ENCODE measurements around the gene EYS. TPM values are rescaled to one million over a fixed set of nuclear protein-coding genes. Genes with fewer than 3 reads are reported as not detected.

EYS gene
- total RNA-seq, 1 experiment from 2014 or later = not detected

DNA sequence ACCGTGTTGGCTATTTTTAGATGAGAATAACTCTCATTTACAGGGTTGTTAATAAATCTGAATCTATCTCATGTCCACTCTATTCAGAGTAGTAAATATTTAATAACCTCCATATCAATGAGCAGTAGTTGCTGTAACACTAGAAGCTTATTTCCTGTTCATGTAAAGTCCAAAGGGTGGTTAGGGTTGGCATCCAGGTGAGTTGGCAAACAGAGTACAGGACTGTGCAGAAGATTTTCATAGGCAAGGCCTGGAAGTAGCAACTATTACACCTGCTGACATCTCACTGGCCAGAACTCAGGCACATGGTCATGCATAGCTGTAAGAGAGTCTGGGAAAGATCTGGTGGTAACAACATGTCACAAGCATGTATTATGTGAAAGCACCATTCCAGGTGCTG lies 1923.9 kb downstream of the EYS start:
- TF ChIP-seq, protein P1, sequence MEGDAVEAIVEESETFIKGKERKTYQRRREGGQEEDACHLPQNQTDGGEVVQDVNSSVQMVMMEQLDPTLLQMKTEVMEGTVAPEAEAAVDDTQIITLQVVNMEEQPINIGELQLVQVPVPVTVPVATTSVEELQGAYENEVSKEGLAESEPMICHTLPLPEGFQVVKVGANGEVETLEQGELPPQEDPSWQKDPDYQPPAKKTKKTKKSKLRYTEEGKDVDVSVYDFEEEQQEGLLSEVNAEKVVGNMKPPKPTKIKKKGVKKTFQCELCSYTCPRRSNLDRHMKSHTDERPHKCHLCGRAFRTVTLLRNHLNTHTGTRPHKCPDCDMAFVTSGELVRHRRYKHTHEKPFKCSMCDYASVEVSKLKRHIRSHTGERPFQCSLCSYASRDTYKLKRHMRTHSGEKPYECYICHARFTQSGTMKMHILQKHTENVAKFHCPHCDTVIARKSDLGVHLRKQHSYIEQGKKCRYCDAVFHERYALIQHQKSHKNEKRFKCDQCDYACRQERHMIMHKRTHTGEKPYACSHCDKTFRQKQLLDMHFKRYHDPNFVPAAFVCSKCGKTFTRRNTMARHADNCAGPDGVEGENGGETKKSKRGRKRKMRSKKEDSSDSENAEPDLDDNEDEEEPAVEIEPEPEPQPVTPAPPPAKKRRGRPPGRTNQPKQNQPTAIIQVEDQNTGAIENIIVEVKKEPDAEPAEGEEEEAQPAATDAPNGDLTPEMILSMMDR (IDR thresholded peaks at IDR 0.05; ENCODE audit: insufficient read depth in 1 of 2, low read depth in 1 of 2, low read length in 1 of 2, severe bottlenecking in 1 of 2, unreplicated experiment in 1 of 2) = no peak
- no peak for DNase-seq
- Mint-ChIP-seq H3K9me3 (ENCODE audit: unreplicated experiment) (no peaks in the 10 kb centered on the region), H3K4me3 (ENCODE audit: unreplicated experiment) (no peak overlapping the region), H3K27me3 (ENCODE audit: insufficient read depth, unreplicated experiment) (no peaks in the 10 kb centered on the region), H3K36me3 (ENCODE audit: insufficient read depth, unreplicated experiment) (no peaks in the 10 kb centered on the region), H3K27ac (ENCODE audit: unreplicated experiment) (no peak overlapping the region), H3K4me1 (ENCODE audit: low read depth, unreplicated experiment) (no peaks in the 10 kb centered on the region)
- BruUV-seq (replicated peaks) = no TSS peak
- ChIA-PET CTCF (no interaction called here), POLR2A (no interaction called here)
- intact Hi-C loops (cut with micrococcal nuclease; ENCODE audit: unreplicated experiment) = no loop called here
- H3K27me3 ChIP-seq (replicated peaks; ENCODE audit: control insufficient read depth, insufficient read depth, low read length) = no peaks in the 10 kb centered on the region
- no peaks in the 10 kb centered on the region for H3K4me1 ChIP-seq
- no peak overlapping the region for H3K4me3 ChIP-seq (ENCODE audit: low read depth, low read length)
- no peaks in the 10 kb centered on the region for H3K9me3 ChIP-seq
- no peaks in the 10 kb centered on the region for H3K36me3 ChIP-seq (ENCODE audit: control insufficient read depth, insufficient read depth, low read length)

DNA sequence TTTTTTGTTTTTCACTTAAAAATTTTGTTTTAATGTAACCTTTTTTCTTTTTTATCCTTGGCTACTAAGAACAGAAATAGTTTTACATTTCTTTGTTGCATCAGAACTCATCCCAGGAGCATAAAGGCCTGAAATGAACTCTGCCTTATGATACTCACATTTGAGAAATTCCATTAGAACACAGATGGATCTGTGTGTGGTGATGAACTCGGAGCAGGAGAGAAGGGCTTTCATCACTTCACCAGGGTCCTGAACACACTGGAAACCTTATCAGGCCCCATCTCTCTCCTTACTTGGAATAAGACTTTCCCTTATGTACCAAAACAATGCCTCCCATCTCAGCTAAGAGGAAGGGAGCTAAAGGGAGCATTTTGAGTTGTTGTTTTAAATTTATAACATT lies 1932.1 kb downstream of the EYS start:
- POLR2A ChIA-PET = no interaction called here
- DNase-seq = no peak
- Histone ChIP-seq H3K27me3 (replicated peaks; ENCODE audit: control insufficient read depth, insufficient read depth, low read length) (no peaks in the 10 kb centered on the region), H3K9me3 (no peaks in the 10 kb centered on the region), H3K36me3 (ENCODE audit: control insufficient read depth, insufficient read depth, low read length) (no peaks in the 10 kb centered on the region), H3K4me1 (no peaks in the 10 kb centered on the region), H3K4me3 (ENCODE audit: low read depth, low read length) (no peak overlapping the region)
- Mint-ChIP-seq H3K9me3 (ENCODE audit: unreplicated experiment) (no peaks in the 10 kb centered on the region), H3K27me3 (ENCODE audit: insufficient read depth, unreplicated experiment) (peaks cover 2% of the 10 kb centered on the region), H3K27ac (ENCODE audit: unreplicated experiment) (no peak overlapping the region), H3K4me1 (ENCODE audit: low read depth, unreplicated experiment) (no peaks in the 10 kb centered on the region), H3K36me3 (ENCODE audit: insufficient read depth, unreplicated experiment) (no peaks in the 10 kb centered on the region), H3K4me3 (ENCODE audit: unreplicated experiment) (no peak overlapping the region)
- intact Hi-C loops (cut with micrococcal nuclease; ENCODE audit: unreplicated experiment) = no loop called here
- BruUV-seq (replicated peaks) = no TSS peak
- CTCF ChIA-PET = no interaction called here
- TF ChIP-seq, protein P1 (IDR thresholded peaks at IDR 0.05; ENCODE audit: insufficient read depth in 1 of 2, low read depth in 1 of 2, low read length in 1 of 2, severe bottlenecking in 1 of 2, unreplicated experiment in 1 of 2) = no peak

DNA sequence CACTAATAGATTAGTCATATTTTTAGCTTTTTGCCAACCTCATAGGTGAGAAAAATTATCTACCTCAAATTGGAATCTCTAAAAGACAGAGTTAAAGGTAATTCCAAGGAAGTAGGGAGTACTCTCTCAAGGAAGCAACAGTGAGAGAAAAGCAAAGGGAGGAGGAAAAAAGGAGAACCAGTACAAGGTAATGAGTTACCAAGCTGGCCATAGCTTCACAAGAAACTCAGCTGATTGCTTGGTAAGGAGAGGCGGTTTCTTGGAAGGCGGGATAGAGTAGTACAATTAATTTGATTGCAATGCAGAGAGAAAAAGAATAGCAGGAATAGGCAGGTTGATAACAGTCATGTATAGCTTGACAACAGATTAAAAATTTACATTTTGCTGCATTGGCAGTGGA lies 1933.8 kb downstream of the EYS start:
- Mint-ChIP-seq H3K36me3 (ENCODE audit: insufficient read depth, unreplicated experiment) (no peaks in the 10 kb centered on the region), H3K27me3 (ENCODE audit: insufficient read depth, unreplicated experiment) (peaks cover 2% of the 10 kb centered on the region), H3K27ac (ENCODE audit: unreplicated experiment) (no peak overlapping the region), H3K9me3 (ENCODE audit: unreplicated experiment) (no peaks in the 10 kb centered on the region), H3K4me1 (ENCODE audit: low read depth, unreplicated experiment) (no peaks in the 10 kb centered on the region), H3K4me3 (ENCODE audit: unreplicated experiment) (no peak overlapping the region)
- Histone ChIP-seq H3K4me1 (no peaks in the 10 kb centered on the region), H3K4me3 (ENCODE audit: low read depth, low read length) (no peak overlapping the region), H3K9me3 (no peaks in the 10 kb centered on the region), H3K27me3 (replicated peaks; ENCODE audit: control insufficient read depth, insufficient read depth, low read length) (no peaks in the 10 kb centered on the region), H3K36me3 (ENCODE audit: control insufficient read depth, insufficient read depth, low read length) (no peaks in the 10 kb centered on the region)
- TF ChIP-seq, protein P1 (IDR thresholded peaks at IDR 0.05; ENCODE audit: insufficient read depth in 1 of 2, low read depth in 1 of 2, low read length in 1 of 2, severe bottlenecking in 1 of 2, unreplicated experiment in 1 of 2) = no peak
- no peak for DNase-seq
- CTCF ChIA-PET = no interaction called here
- intact Hi-C loops (cut with micrococcal nuclease; ENCODE audit: unreplicated experiment) = no loop called here
- BruUV-seq (replicated peaks) = no TSS peak
- POLR2A ChIA-PET = no interaction called here

Data from Caco-2 (cell line).